ENCODE data around the gene CDK4.

The CDK4 gene

DNA sequence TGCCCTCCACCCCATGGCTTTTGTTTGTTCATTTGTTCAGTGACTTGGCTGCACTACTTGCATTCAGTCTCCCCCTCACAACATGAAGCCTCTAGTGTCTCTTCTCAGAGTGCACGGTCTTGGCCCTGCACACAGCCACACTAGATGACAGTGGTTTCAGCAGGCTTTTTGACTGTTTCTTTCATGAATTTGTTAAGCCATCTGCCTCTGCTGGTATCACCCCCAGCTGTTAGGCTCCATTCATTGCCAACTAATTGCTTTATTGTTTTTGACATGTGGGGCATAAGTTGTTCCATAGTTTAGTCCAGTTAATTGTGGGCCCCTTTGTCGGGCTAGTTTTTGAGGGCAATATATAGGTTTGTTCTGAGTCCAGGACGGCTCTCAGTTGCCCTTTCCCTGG, 39.4 kb downstream of the CDK4 start:
- H3K4me1 ChIP-seq (ENCODE audit: insufficient read depth, insufficient read length) = peaks cover 4% of the 10 kb centered on the region
- no peaks in the 10 kb centered on the region for H3K27me3 ChIP-seq (ENCODE audit: insufficient read depth, insufficient read length)
- no peak overlapping the region for H3K4me3 ChIP-seq (ENCODE audit: insufficient read length, low read depth)
- no peak for TF ChIP-seq ZNF274 (IDR thresholded peaks at IDR 0.05; ENCODE audit: low read depth, low read length)
- TF ChIP-seq SUZ12 (IDR thresholded peaks at IDR 0.05; ENCODE audit: extremely low read depth, insufficient read depth, insufficient read length) = no peak
- no peak for TF ChIP-seq YY1 (IDR thresholded peaks at IDR 0.05; ENCODE audit: insufficient read depth, insufficient read length)
- H3K36me3 ChIP-seq (ENCODE audit: insufficient read depth, insufficient read length, low read length) = peaks cover 19% of the 10 kb centered on the region
- no peak for DNase-seq (ENCODE audit: low read depth, low spot score)
- peak overlapping the region; percentile 11 for H3K9ac ChIP-seq (ENCODE audit: insufficient read length, low read depth)
- no peaks in the 10 kb centered on the region for H3K9me3 ChIP-seq (ENCODE audit: insufficient read depth, low read length)

DNA sequence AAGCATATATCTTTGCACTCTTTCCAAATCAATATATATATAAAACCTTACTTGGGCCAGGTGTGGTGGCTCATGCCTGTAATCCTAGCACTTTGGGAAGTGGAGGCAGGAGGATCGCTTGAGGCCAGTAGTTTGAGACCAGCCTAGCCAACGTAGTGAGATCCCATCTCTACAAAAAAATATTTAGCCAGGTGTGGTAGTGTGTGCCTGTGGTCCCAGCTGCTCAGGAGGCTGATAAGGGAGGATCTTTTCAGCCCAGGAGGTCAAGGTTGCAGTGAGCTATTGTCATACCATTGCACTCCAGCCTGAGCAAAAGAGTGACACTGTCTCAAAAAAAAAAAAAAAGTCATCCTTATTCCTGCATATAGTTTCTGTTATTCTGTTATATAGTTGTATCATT, 43.8 kb downstream of the CDK4 start:
- TF ChIP-seq ZNF274 (IDR thresholded peaks at IDR 0.05; ENCODE audit: low read depth, low read length) = no peak
- no peak for TF ChIP-seq YY1 (IDR thresholded peaks at IDR 0.05; ENCODE audit: insufficient read depth, insufficient read length)
- TF ChIP-seq SUZ12 (IDR thresholded peaks at IDR 0.05; ENCODE audit: extremely low read depth, insufficient read depth, insufficient read length) = no peak
- H3K4me3 ChIP-seq (ENCODE audit: insufficient read length, low read depth) = no peak overlapping the region
- H3K27me3 ChIP-seq (ENCODE audit: insufficient read depth, insufficient read length) = no peaks in the 10 kb centered on the region
- peaks cover 4% of the 10 kb centered on the region for H3K4me1 ChIP-seq (ENCODE audit: insufficient read depth, insufficient read length)
- no peak for DNase-seq (ENCODE audit: low read depth, low spot score)
- peaks cover 14% of the 10 kb centered on the region for H3K36me3 ChIP-seq (ENCODE audit: insufficient read depth, insufficient read length, low read length)
- H3K9ac ChIP-seq (ENCODE audit: insufficient read length, low read depth) = no peak overlapping the region
- H3K9me3 ChIP-seq (ENCODE audit: insufficient read depth, low read length) = peaks cover 12% of the 10 kb centered on the region

DNA sequence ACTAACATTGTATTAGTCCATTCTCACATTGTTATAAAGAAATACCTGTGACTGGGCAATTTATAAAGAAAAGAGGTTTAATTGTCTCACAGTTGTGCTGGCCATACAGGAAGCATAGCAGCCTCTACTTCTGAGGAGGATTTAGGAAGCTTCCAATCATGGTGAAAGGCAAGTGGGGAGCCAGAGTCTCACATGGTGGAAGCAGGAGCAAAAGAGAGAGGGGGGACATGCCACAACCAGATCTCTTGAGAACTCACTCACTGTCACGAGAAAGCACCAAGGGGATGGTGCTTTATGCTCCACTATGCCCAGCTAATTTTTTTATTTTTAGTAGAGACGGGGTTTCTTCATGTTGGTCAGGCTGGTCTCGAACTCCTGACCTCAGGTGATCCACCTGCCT, 44.9 kb downstream of the CDK4 start:
- no peaks in the 10 kb centered on the region for H3K27me3 ChIP-seq (ENCODE audit: insufficient read depth, insufficient read length)
- no peaks in the 10 kb centered on the region for H3K4me1 ChIP-seq (ENCODE audit: insufficient read depth, insufficient read length)
- H3K9ac ChIP-seq (ENCODE audit: insufficient read length, low read depth) = no peak overlapping the region
- DNase-seq (ENCODE audit: low read depth, low spot score) = no peak
- H3K9me3 ChIP-seq (ENCODE audit: insufficient read depth, low read length) = peaks cover 15% of the 10 kb centered on the region
- TF ChIP-seq SUZ12 (IDR thresholded peaks at IDR 0.05; ENCODE audit: extremely low read depth, insufficient read depth, insufficient read length) = no peak
- TF ChIP-seq YY1 (IDR thresholded peaks at IDR 0.05; ENCODE audit: insufficient read depth, insufficient read length) = no peak
- no peak for TF ChIP-seq ZNF274 (IDR thresholded peaks at IDR 0.05; ENCODE audit: low read depth, low read length)
- no peak overlapping the region for H3K4me3 ChIP-seq (ENCODE audit: insufficient read length, low read depth)
- peaks cover 16% of the 10 kb centered on the region for H3K36me3 ChIP-seq (ENCODE audit: insufficient read depth, insufficient read length, low read length)

DNA sequence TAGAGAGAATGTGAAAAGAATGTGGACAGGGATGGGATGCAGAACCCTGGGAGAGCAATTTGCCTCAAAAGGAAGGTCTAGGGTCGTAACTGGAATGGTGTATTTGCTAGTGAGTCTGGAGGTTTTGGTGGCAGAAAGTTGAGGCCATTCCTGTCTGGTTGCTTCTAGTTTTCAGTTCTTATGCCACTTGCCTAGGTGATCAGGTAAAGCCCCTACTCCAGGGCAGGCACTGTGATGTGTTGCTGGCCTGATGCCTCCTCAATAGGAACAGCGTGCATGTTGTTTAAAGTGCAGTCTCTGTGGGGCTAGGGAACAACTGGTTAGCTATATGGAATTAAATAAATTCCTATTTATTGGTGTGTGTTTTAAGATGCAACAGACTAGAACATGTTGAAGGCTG, 51.8 kb downstream of the CDK4 start:
- Histone ChIP-seq H3K9ac (ENCODE audit: insufficient read length, low read depth) (no peak overlapping the region), H3K36me3 (ENCODE audit: insufficient read depth, insufficient read length, low read length) (peaks cover 48% of the 10 kb centered on the region), H3K27me3 (ENCODE audit: insufficient read depth, insufficient read length) (no peaks in the 10 kb centered on the region), H3K4me1 (ENCODE audit: insufficient read depth, insufficient read length) (no peaks in the 10 kb centered on the region), H3K4me3 (ENCODE audit: insufficient read length, low read depth) (no peak overlapping the region), H3K9me3 (ENCODE audit: insufficient read depth, low read length) (peaks cover 15% of the 10 kb centered on the region)
- TF ChIP-seq YY1 (IDR thresholded peaks at IDR 0.05; ENCODE audit: insufficient read depth, insufficient read length) (no peak), SUZ12 (IDR thresholded peaks at IDR 0.05; ENCODE audit: extremely low read depth, insufficient read depth, insufficient read length) (no peak), ZNF274 (IDR thresholded peaks at IDR 0.05; ENCODE audit: low read depth, low read length) (no peak)
- no peak for DNase-seq (ENCODE audit: low read depth, low spot score)

DNA sequence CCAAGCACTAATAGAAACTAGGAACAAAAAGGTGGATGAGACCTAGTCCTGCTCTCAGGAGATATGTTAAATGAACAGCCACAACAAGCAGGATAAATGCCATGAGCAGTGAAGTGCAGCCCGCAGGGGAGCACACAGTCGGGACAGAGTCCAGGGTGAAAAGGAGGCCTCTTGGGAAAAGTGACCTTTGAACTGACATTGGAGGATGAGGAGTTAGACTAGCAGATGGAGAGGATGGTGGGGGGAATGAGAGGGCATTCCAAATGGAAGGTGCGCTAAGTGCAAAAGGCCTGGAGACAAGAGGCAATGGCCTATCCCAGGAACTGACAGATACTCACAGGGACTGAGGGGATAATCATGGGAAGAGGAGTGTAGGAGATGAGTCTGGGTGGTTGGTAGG, 53.7 kb downstream of the CDK4 start:
- Histone ChIP-seq H3K36me3 (ENCODE audit: insufficient read depth, insufficient read length, low read length) (peaks cover 44% of the 10 kb centered on the region), H3K27me3 (ENCODE audit: insufficient read depth, insufficient read length) (no peaks in the 10 kb centered on the region)
- TF ChIP-seq SUZ12 (IDR thresholded peaks at IDR 0.05; ENCODE audit: extremely low read depth, insufficient read depth, insufficient read length) (no peak), YY1 (IDR thresholded peaks at IDR 0.05; ENCODE audit: insufficient read depth, insufficient read length) (no peak), ZNF274 (IDR thresholded peaks at IDR 0.05; ENCODE audit: low read depth, low read length) (no peak)

More for the DNA sequence above, 53.7 kb downstream of the CDK4 start:
- Histone ChIP-seq H3K9me3 (ENCODE audit: insufficient read depth, low read length) (peaks cover 5% of the 10 kb centered on the region), H3K9ac (ENCODE audit: insufficient read length, low read depth) (no peak overlapping the region), H3K4me3 (ENCODE audit: insufficient read length, low read depth) (no peak overlapping the region), H3K4me1 (ENCODE audit: insufficient read depth, insufficient read length) (peaks cover 5% of the 10 kb centered on the region)
- no peak for DNase-seq (ENCODE audit: low read depth, low spot score)
